Endothelial cell of umbilical vein (primary cell): ENCODE data around the gene PSMB7.

Experiments used
- EZH2 ChIP-seq: IDR thresholded peaks from 2 replicates; pipeline ENCODE4 v1.6.1; 2012; ENCODE audit warnings: borderline replicate concordance, low read depth, mild to moderate bottlenecking, moderate library complexity, low read length, inconsistent platforms; ENCODE audit not compliant: severe bottlenecking
- FOS ChIP-seq: IDR thresholded peaks from 2 replicates; pipeline ENCODE4 v1.6.1; 2011; ENCODE audit warnings: mild to moderate bottlenecking, low read length, moderate library complexity, borderline replicate concordance; ENCODE audit not compliant: insufficient read depth
- JUN ChIP-seq: IDR thresholded peaks from 2 replicates; pipeline ENCODE4 v1.6.1; 2011; ENCODE audit warnings: borderline replicate concordance, low read depth; ENCODE audit not compliant: insufficient read length, insufficient read depth
- MYC ChIP-seq: IDR thresholded peaks from one replicate; pipeline ENCODE4 v1.6.1; 2011; ENCODE audit warnings: mild to moderate bottlenecking, low read depth, low read length
- POLR2A ChIP-seq: IDR thresholded peaks from 2 replicates; pipeline ENCODE4 v1.6.1; 2012; ENCODE audit warnings: low read depth, mild to moderate bottlenecking, control low read depth, low read length
- POLR2AphosphoS5 ChIP-seq: IDR thresholded peaks from 2 replicates; pipeline ENCODE4 v1.6.1; 2012; ENCODE audit warnings: low read depth, mild to moderate bottlenecking, control low read depth, low read length, moderate library complexity; ENCODE audit not compliant: insufficient read depth
- TF ChIP-seq, protein P1 (sequence below): IDR thresholded peaks from 2 replicates; pipeline ENCODE4 v1.6.1; 2011; ENCODE audit not compliant: insufficient read depth, insufficient read length
- TF ChIP-seq, protein P2 (sequence below), 2 donors: IDR thresholded peaks; 1 replicate in 1 of 2; 2 replicates in 1 of 2; pipeline ENCODE4 v1.5.1; 2011; ENCODE audit warnings: low read length in 2 of 2, mild to moderate bottlenecking in 2 of 2, moderate library complexity in 2 of 2, control low read depth in 1 of 2, inconsistent platforms in 1 of 2, low read depth in 1 of 2; ENCODE audit not compliant: insufficient read depth in 1 of 2; ENCODE audit errors: extremely low read depth in 1 of 2

DNA sequence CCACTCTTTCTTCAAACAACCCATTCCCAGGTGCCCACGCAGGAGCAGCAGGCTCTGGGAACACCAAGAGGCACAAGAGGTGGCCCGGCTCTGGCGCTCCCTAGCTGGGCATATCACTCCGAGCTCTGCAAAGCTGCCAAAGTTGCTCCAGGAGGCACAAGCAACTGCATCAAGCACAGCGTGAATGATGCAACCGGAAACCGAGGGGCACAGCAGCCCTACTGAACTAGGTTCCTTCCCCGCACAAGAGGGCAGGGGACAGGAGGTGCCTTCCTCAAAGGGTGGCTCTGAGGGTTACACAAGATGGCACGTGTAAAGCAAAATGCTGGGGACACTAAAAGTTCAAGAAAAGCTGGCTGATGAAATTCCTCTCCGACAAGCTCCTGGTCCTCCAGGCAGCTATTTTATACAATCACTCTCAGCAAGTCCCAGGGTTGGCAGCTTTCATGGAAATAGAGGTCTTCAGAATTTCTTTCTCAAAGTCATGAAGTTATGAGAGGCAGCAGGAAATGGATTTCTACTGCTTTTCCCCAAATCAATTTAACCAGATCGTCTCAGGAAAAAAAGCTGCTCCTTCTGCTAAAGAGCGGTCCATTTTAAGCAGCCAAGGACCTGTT, 22.9 kb downstream of the PSMB7 start:
- TF ChIP-seq POLR2A, result no peak
- no peak for TF ChIP-seq JUN
- TF ChIP-seq, protein P1, sequence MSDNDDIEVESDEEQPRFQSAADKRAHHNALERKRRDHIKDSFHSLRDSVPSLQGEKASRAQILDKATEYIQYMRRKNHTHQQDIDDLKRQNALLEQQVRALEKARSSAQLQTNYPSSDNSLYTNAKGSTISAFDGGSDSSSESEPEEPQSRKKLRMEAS, result no peak
- TF ChIP-seq, protein P2, sequence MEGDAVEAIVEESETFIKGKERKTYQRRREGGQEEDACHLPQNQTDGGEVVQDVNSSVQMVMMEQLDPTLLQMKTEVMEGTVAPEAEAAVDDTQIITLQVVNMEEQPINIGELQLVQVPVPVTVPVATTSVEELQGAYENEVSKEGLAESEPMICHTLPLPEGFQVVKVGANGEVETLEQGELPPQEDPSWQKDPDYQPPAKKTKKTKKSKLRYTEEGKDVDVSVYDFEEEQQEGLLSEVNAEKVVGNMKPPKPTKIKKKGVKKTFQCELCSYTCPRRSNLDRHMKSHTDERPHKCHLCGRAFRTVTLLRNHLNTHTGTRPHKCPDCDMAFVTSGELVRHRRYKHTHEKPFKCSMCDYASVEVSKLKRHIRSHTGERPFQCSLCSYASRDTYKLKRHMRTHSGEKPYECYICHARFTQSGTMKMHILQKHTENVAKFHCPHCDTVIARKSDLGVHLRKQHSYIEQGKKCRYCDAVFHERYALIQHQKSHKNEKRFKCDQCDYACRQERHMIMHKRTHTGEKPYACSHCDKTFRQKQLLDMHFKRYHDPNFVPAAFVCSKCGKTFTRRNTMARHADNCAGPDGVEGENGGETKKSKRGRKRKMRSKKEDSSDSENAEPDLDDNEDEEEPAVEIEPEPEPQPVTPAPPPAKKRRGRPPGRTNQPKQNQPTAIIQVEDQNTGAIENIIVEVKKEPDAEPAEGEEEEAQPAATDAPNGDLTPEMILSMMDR (IDR thresholded peaks at IDR 0.05; ENCODE audit: extremely low read depth in 1 of 2, insufficient read depth in 1 of 2, low read depth in 1 of 2, low read length in 2 of 2), result no peak
- TF ChIP-seq EZH2, result no peak
- TF ChIP-seq MYC, result no peak
- TF ChIP-seq POLR2AphosphoS5, result no peak
- no peak for TF ChIP-seq FOS
